SK-N-SH (cell line): ENCODE data around the gene AFG3L2. TPM values are rescaled to one million over a fixed set of nuclear protein-coding genes. Genes with fewer than 3 reads are reported as not detected.

Source experiments
- CTCF ChIA-PET: fragments of 300-600, 350-600 bp; formaldehyde crosslinking; extraction: SDS; loops from one replicate; lab custom pipeline; 2021; lab: Yijun Ruan, JAX
- POLR2A ChIA-PET: fragments of 350-600 bp; sonication (Branson Sonifier 250); formaldehyde crosslinking; extraction: SDS; loops from one replicate; lab custom pipeline; 2020; ENCODE audit warnings: antibody characterized with exemption, inconsistent platforms; lab: Yijun Ruan, JAX
- DNase-seq: peaks from one replicate; pipeline ENCODE4 v3.0.0; 2012
- H2AFZ ChIP-seq: fragments of 200-600 bp; sonication (generic); 2 replicates; pipeline ENCODE4 v1.8.1; 2016; ENCODE audit warnings: antibody characterized with exemption, mild to moderate bottlenecking, low read depth
- H3F3A ChIP-seq: fragments of 200-600 bp; sonication (generic); replicated peaks from 2 replicates; pipeline ENCODE3; 2016; ENCODE audit warnings: antibody characterized with exemption, mild to moderate bottlenecking; ENCODE audit not compliant: insufficient read depth
- H3K27ac ChIP-seq, 2 experiments: fragments of 200-500 bp in 1 of 2; fragments of 200-600 bp in 1 of 2; sonication (Bioruptor generic) in 1 of 2; sonication (generic), shearing (Covaris generic) in 1 of 2; 2 replicates each; pipeline versions ENCODE4 v1.5.1 to v1.6.1; 2014 to 2016; ENCODE audit warnings: low read depth in 2 of 2, inconsistent platforms in 1 of 2, low read length in 1 of 2, mild to moderate bottlenecking in 1 of 2, mixed read lengths in 1 of 2
- H3K27me3 ChIP-seq: fragments of 200-600 bp; sonication (generic), shearing (Covaris generic); 2 replicates; pipeline ENCODE4 v1.6.1; 2016; ENCODE audit warnings: mixed run types; ENCODE audit not compliant: insufficient read depth
- H3K36me3 ChIP-seq, 2 experiments: fragments of 200-500 bp in 1 of 2; fragments of 200-600 bp in 1 of 2; sonication (Bioruptor generic) in 1 of 2; sonication (generic) in 1 of 2; replicated peaks in 1 of 2; 2 replicates each; pipeline versions ENCODE3 to v1.5.1; 2014 to 2016; ENCODE audit warnings: low read length in 1 of 2, mild to moderate bottlenecking in 1 of 2; ENCODE audit not compliant: insufficient read depth in 2 of 2, control insufficient read depth in 1 of 2
- H3K4me1 ChIP-seq, 2 experiments: fragments of 200-500 bp in 1 of 2; fragments of 200-600 bp in 1 of 2; sonication (Bioruptor generic) in 1 of 2; sonication (generic), shearing (Covaris generic) in 1 of 2; 2 replicates each; pipeline versions ENCODE4 v1.5.1 to v1.6.1; 2014 to 2016; ENCODE audit warnings: low read depth in 1 of 2, low read length in 1 of 2, mixed run types in 1 of 2; ENCODE audit not compliant: insufficient read depth in 2 of 2, control insufficient read depth in 1 of 2
- H3K4me2 ChIP-seq: fragments of 200-600 bp; sonication (generic), shearing (Covaris generic); 2 replicates; pipeline ENCODE4 v1.6.1; 2017; ENCODE audit warnings: mixed run types
- H3K4me3 ChIP-seq, 2 experiments: fragments of 200-500 bp in 1 of 2; fragments of 200-600 bp in 1 of 2; sonication (Bioruptor generic) in 1 of 2; sonication (generic), shearing (Covaris generic) in 1 of 2; 2 replicates each; pipeline versions ENCODE4 v1.5.1 to v1.8.1; 2014 to 2016; ENCODE audit warnings: low read depth in 2 of 2, inconsistent platforms in 1 of 2, low read length in 1 of 2, mild to moderate bottlenecking in 1 of 2, mixed read lengths in 1 of 2, moderate library complexity in 1 of 2
- H3K79me2 ChIP-seq: fragments of 200-600 bp; sonication (generic); 2 replicates; pipeline ENCODE4 v1.8.1; 2017; ENCODE audit warnings: mild to moderate bottlenecking; ENCODE audit not compliant: insufficient read depth
- H3K9ac ChIP-seq: fragments of 200-600 bp; sonication (generic); 2 replicates; pipeline ENCODE4 v1.6.1; 2017; ENCODE audit warnings: mixed run types
- H3K9me2 ChIP-seq: fragments of 200-600 bp; sonication (generic); 2 replicates; pipeline ENCODE4 v1.6.1; 2017; ENCODE audit warnings: mixed run types
- H3K9me3 ChIP-seq: fragments of 200-600 bp; sonication (generic); 2 replicates; pipeline ENCODE4 v1.6.1; 2017; ENCODE audit warnings: mixed run types, mild to moderate bottlenecking, moderate library complexity
- H4K20me1 ChIP-seq: fragments of 200-600 bp; sonication (generic); 2 replicates; pipeline ENCODE4 v1.6.1; 2017; ENCODE audit warnings: mild to moderate bottlenecking, mixed run types; ENCODE audit not compliant: insufficient read depth
- FOSL2 ChIP-seq: IDR thresholded peaks from 2 replicates; pipeline ENCODE4 v1.4.0; 2012; ENCODE audit warnings: low read depth, mild to moderate bottlenecking, moderate library complexity, borderline replicate concordance
- MXI1 ChIP-seq: IDR thresholded peaks from 2 replicates; pipeline ENCODE4 v1.6.1; 2012; ENCODE audit warnings: mild to moderate bottlenecking, low read depth, low read length, improper control_type of control experiment
- RAD21 ChIP-seq: IDR thresholded peaks from 2 replicates; pipeline ENCODE4 v1.6.1; 2012; ENCODE audit warnings: mild to moderate bottlenecking, low read length
- SMC3 ChIP-seq: IDR thresholded peaks from 2 replicates; pipeline ENCODE4 v1.6.1; 2012; ENCODE audit warnings: low read depth, low read length, improper control_type of control experiment
- TAF1 ChIP-seq: IDR thresholded peaks from 2 replicates; pipeline ENCODE4 v1.6.1; 2012; ENCODE audit warnings: low read depth, mild to moderate bottlenecking, low read length, moderate library complexity, borderline replicate concordance
- TCF12 ChIP-seq: IDR thresholded peaks from 2 replicates; pipeline ENCODE4 v1.4.0; 2012
- TEAD4 ChIP-seq: IDR thresholded peaks from 2 replicates; pipeline ENCODE4 v1.4.0; 2012; ENCODE audit warnings: mild to moderate bottlenecking, borderline replicate concordance; ENCODE audit not compliant: insufficient read depth
- WGBS: methylation state at CpG from one replicate; pipeline ENCODE4 v1.1.6; 2017; ENCODE audit warnings: low lambda C conversion rate; 5-methylcytosine and 5-hydroxymethylcytosine counted together
- polyA plus RNA-seq, 3 experiments: library from polyadenylated mRNA; depleted of rRNA; stranded (reverse); fragments of >200 nt; gene quantifications; 2 replicates each; pipeline ENCODE4 v1.2.3, GENCODE V29; 2012
- TF ChIP-seq, protein P1 (sequence below): IDR thresholded peaks from 2 replicates; pipeline ENCODE4 v1.6.1; 2012; ENCODE audit warnings: mild to moderate bottlenecking, low read depth, low read length, moderate library complexity
- TF ChIP-seq, protein P2 (sequence below): IDR thresholded peaks from 2 replicates; pipeline ENCODE4 v1.4.0; 2012; ENCODE audit warnings: low read depth
- TF ChIP-seq, protein P3 (sequence below): IDR thresholded peaks from 2 replicates; pipeline ENCODE4 v1.4.0; 2012; ENCODE audit warnings: low read depth, borderline replicate concordance
- TF ChIP-seq, protein P4 (sequence below): IDR thresholded peaks from 2 replicates; pipeline ENCODE4 v1.4.0; 2012; ENCODE audit warnings: low read depth, borderline replicate concordance

The AFG3L2 gene
- polyA plus RNA-seq, 1 of the 3 experiments (the other 2 are of a cell fraction): 26.0 TPM

DNA sequence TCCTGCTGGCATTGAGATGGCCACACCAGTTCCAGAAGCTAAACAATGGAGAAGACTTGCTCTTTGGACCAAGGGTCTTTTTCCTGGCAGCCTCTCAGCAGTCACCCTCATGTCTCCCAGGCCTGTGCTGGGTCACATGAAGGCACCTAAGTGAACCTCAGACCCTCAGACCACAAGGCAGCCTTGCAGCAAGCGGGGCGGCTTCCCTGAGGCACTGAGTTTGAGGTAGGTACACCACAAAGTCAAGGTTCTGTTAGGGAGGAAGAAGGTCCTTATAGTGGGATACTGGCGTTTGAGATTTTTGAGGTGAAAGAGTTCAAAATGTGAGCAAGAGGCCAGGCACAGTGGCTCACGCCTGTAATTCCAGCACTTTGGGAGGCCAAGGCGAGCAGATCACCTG lies 22.2 kb upstream of the AFG3L2 start:
- WGBS: 86% methylated on average over 5 of the region's 5 CpGs
- Histone ChIP-seq H3K4me3 (no peak overlapping the region), H2AFZ (no peak overlapping the region), H3K36me3 (no peaks in the 10 kb centered on the region), H3K79me2 (no peaks in the 10 kb centered on the region), H3F3A (peaks cover 13% of the 10 kb centered on the region), H3K4me1 (peaks cover 0 to 5% of the 10 kb centered on the region in 2 experiments; a peak in 1 of 4 replicates), H3K9ac (no peak overlapping the region), H3K9me3 (no peaks in the 10 kb centered on the region), H3K4me2 (no peak overlapping the region), H4K20me1 (no peaks in the 10 kb centered on the region), H3K27ac (no peak overlapping the region), H3K27me3 (no peaks in the 10 kb centered on the region), H3K9me2 (no peaks in the 10 kb centered on the region)
- ChIA-PET CTCF (no interaction called here), POLR2A (no interaction called here)
- no peak for TF ChIP-seq SMC3
- TF ChIP-seq, protein P1, sequence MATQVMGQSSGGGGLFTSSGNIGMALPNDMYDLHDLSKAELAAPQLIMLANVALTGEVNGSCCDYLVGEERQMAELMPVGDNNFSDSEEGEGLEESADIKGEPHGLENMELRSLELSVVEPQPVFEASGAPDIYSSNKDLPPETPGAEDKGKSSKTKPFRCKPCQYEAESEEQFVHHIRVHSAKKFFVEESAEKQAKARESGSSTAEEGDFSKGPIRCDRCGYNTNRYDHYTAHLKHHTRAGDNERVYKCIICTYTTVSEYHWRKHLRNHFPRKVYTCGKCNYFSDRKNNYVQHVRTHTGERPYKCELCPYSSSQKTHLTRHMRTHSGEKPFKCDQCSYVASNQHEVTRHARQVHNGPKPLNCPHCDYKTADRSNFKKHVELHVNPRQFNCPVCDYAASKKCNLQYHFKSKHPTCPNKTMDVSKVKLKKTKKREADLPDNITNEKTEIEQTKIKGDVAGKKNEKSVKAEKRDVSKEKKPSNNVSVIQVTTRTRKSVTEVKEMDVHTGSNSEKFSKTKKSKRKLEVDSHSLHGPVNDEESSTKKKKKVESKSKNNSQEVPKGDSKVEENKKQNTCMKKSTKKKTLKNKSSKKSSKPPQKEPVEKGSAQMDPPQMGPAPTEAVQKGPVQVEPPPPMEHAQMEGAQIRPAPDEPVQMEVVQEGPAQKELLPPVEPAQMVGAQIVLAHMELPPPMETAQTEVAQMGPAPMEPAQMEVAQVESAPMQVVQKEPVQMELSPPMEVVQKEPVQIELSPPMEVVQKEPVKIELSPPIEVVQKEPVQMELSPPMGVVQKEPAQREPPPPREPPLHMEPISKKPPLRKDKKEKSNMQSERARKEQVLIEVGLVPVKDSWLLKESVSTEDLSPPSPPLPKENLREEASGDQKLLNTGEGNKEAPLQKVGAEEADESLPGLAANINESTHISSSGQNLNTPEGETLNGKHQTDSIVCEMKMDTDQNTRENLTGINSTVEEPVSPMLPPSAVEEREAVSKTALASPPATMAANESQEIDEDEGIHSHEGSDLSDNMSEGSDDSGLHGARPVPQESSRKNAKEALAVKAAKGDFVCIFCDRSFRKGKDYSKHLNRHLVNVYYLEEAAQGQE: no peak
- TF ChIP-seq, protein P2, sequence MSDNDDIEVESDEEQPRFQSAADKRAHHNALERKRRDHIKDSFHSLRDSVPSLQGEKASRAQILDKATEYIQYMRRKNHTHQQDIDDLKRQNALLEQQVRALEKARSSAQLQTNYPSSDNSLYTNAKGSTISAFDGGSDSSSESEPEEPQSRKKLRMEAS: no peak
- TF ChIP-seq TEAD4: no peak
- DNase-seq: no peak

DNA sequence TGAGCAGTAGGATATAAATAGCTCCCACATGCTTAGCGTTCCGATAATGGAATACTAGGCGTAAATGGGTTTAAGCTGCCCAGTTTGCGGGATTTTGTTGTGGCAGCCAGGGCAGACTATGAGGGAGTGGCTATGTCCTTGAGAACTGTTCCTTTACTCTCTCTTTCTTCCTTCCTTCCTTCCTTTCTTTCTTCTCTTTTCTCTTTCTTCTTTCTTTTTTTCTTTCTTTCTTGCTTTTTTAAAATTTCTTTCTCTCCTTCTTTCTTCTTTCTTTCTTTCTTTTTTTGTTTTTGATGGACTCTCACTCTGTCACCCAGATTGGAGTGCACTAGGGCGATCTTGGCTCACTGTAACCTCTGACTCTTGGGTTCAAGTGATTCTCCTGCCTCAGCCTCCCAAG lies 21.6 kb upstream of the AFG3L2 start:
- no peaks in the 10 kb centered on the region for H3K36me3 ChIP-seq
- no peak for TF ChIP-seq MXI1
- TF ChIP-seq, protein P3, sequence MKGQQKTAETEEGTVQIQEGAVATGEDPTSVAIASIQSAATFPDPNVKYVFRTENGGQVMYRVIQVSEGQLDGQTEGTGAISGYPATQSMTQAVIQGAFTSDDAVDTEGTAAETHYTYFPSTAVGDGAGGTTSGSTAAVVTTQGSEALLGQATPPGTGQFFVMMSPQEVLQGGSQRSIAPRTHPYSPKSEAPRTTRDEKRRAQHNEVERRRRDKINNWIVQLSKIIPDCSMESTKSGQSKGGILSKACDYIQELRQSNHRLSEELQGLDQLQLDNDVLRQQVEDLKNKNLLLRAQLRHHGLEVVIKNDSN: no peak
- TF ChIP-seq, protein P1: no peak
- no peak for TF ChIP-seq TAF1
- TF ChIP-seq TCF12: no peak
- TF ChIP-seq RAD21: no peak
- TF ChIP-seq FOSL2: no peak
- TF ChIP-seq, protein P4, sequence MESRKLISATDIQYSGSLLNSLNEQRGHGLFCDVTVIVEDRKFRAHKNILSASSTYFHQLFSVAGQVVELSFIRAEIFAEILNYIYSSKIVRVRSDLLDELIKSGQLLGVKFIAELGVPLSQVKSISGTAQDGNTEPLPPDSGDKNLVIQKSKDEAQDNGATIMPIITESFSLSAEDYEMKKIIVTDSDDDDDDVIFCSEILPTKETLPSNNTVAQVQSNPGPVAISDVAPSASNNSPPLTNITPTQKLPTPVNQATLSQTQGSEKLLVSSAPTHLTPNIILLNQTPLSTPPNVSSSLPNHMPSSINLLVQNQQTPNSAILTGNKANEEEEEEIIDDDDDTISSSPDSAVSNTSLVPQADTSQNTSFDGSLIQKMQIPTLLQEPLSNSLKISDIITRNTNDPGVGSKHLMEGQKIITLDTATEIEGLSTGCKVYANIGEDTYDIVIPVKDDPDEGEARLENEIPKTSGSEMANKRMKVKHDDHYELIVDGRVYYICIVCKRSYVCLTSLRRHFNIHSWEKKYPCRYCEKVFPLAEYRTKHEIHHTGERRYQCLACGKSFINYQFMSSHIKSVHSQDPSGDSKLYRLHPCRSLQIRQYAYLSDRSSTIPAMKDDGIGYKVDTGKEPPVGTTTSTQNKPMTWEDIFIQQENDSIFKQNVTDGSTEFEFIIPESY: no peak
- no peaks in the 10 kb centered on the region for H3K79me2 ChIP-seq
- H3K9me2 ChIP-seq: no peaks in the 10 kb centered on the region
- H3K4me1 ChIP-seq: peaks cover 0 to 4% of the 10 kb centered on the region in 2 experiments; a peak in 1 of 4 replicates
- CTCF ChIA-PET: no interaction called here
- no peak for DNase-seq
- H3K27me3 ChIP-seq: no peaks in the 10 kb centered on the region
- H3K27ac ChIP-seq: no peak overlapping the region
- no peak overlapping the region for H3K9ac ChIP-seq
- no peaks in the 10 kb centered on the region for H3K9me3 ChIP-seq
- POLR2A ChIA-PET: no interaction called here
- no peak overlapping the region for H3K4me2 ChIP-seq
- 95% methylated on average over 5 of the region's 5 CpGs for WGBS
- peaks cover 7% of the 10 kb centered on the region for H3F3A ChIP-seq
- no peak overlapping the region for H2AFZ ChIP-seq
- no peak overlapping the region for H3K4me3 ChIP-seq
- no peaks in the 10 kb centered on the region for H4K20me1 ChIP-seq
